Measurements from ENCODE around the gene SYT8.
A peak's percentile ranks its signal among the peaks of the same experiment; 100 is the strongest.

Gene SYT8

GRCh38 chr11:1882265-1883238, 47.8 kb downstream of the SYT8 start (continued):
- TF ChIP-seq CTCF (tag by site-specific recombination; IDR thresholded peaks at IDR 0.05) (peak; percentile 82), ZFP37 (tag by site-specific recombination; IDR thresholded peaks at IDR 0.05) (no peak), BCL6B (tag by site-specific recombination; IDR thresholded peaks at IDR 0.05) (no peak), GLIS2 (tag by site-specific recombination; IDR thresholded peaks at IDR 0.05) (peak; percentile 64; the same call in 1 of the 2 replicates), ZNF571 (tag by site-specific recombination; IDR thresholded peaks at IDR 0.05) (no peak), ZNF138 (tag by site-specific recombination; IDR thresholded peaks at IDR 0.05; ENCODE audit: borderline replicate concordance) (no peak), ZNF10 (tag by site-specific recombination; IDR thresholded peaks at IDR 0.05) (no peak), YY2 (tag by site-specific recombination; IDR thresholded peaks at IDR 0.05) (no peak), ZSCAN16 (tag by site-specific recombination; IDR thresholded peaks at IDR 0.05) (no peak), ZNF2 (tag by site-specific recombination; IDR thresholded peaks at IDR 0.05) (0 out of 2 replicates have a peak, but pooled peaks have one; percentile 41), ZNF132 (tag by site-specific recombination; IDR thresholded peaks at IDR 0.05; ENCODE audit: borderline replicate concordance) (no peak), ZNF23 (tag by site-specific recombination; IDR thresholded peaks at IDR 0.05; ENCODE audit: borderline replicate concordance) (no peak), ZNF155 (tag by site-specific recombination; IDR thresholded peaks at IDR 0.05) (no peak), GLIS1 (tag by site-specific recombination; IDR thresholded peaks at IDR 0.05) (peak; percentile 23; the same call in 1 of the 2 replicates)

GRCh38 chr11:1883346-1884302, 48.8 kb downstream of the SYT8 start:
- Histone ChIP-seq H3K9me3 (ENCODE audit: control insufficient read depth, insufficient read depth, low read depth, low read length) (no peaks in the 10 kb centered on the region), H3K4me3 (ENCODE audit: low read depth, low read length) (no peak overlapping the region), H3K4me1 (ENCODE audit: control insufficient read depth, insufficient read depth, low read length) (no peaks in the 10 kb centered on the region), H3K27ac (ENCODE audit: extremely low read depth, low read depth, low read length) (no peak overlapping the region), H3K36me3 (ENCODE audit: control insufficient read depth in 2 of 2, insufficient read depth in 1 of 2, low read length in 2 of 2) (no peaks in the 10 kb centered on the region)
- POLR2A ChIA-PET = interaction anchor here (1.0 kb wide), 1 partner anchor 273 kb away, joined by 4 read pairs; no protein-coding TSS in a partner anchor
- CTCF ChIA-PET = interaction anchor here (0.6 to 3.9 kb wide), 15 partner anchors 8 to 267 kb away, joined by 3 to 119 read pairs (median 5); partner anchors contain the start of genes H19, PRR33 and SYT8
- TF ChIP-seq GLI4 (tag by site-specific recombination; IDR thresholded peaks at IDR 0.05) = no peak
- TF ChIP-seq ZNF398 (tag by site-specific recombination; IDR thresholded peaks at IDR 0.05) = no peak
- TF ChIP-seq ZBTB26 (tag by site-specific recombination; optimal IDR thresholded peaks at IDR 0.05) = no peak
- TF ChIP-seq OVOL3 (tag by site-specific recombination; IDR thresholded peaks at IDR 0.05) = no peak
- TF ChIP-seq EGR2 (tag by site-specific recombination; IDR thresholded peaks at IDR 0.05; ENCODE audit: low read depth) = no peak
- no peak for TF ChIP-seq ZSCAN18 (tag by site-specific recombination; IDR thresholded peaks at IDR 0.05)
- TF ChIP-seq ZNF548 (tag by site-specific recombination; IDR thresholded peaks at IDR 0.05) = no peak

All from HEK293 (cell line).